ENCODE data around the gene GRIK3.

Gene GRIK3

GRCh38 chr1:36802018-36802417 lies 232.3 kb downstream of the GRIK3 start:
- Histone ChIP-seq H2AFZ (ENCODE audit: low read length) (no peak overlapping the region), H3F3A (ENCODE audit: low read depth) (no peaks in the 10 kb centered on the region), H4K20me1 (ENCODE audit: insufficient read depth, low read length, poor library complexity, severe bottlenecking) (no peaks in the 10 kb centered on the region), H3K4me1 (ENCODE audit: insufficient read depth, low read length, poor library complexity, severe bottlenecking) (no peaks in the 10 kb centered on the region), H3K36me3 (ENCODE audit: insufficient read depth, low read length) (no peaks in the 10 kb centered on the region), H3K9ac (ENCODE audit: low read depth, low read length, poor library complexity, severe bottlenecking) (no peak overlapping the region), H3K27me3 (ENCODE audit: insufficient read depth, low read length, poor library complexity, severe bottlenecking) (no peaks in the 10 kb centered on the region), H3K4me2 (ENCODE audit: low read depth, low read length, poor library complexity, severe bottlenecking) (no peak overlapping the region), H3K9me2 (replicated peaks; ENCODE audit: low read depth, low read length) (no peaks in the 10 kb centered on the region), H3K79me2 (ENCODE audit: insufficient read depth, low read length) (no peaks in the 10 kb centered on the region), H3K4me3 (ENCODE audit: low read length, poor library complexity, severe bottlenecking) (no peak overlapping the region), H3K9me3 (ENCODE audit: insufficient read depth, low read depth, low read length) (no peaks in the 10 kb centered on the region)
- TF ChIP-seq EZH2phosphoT487 (IDR thresholded peaks at IDR 0.05; ENCODE audit: borderline replicate concordance) = no peak
- TF ChIP-seq, protein P1, sequence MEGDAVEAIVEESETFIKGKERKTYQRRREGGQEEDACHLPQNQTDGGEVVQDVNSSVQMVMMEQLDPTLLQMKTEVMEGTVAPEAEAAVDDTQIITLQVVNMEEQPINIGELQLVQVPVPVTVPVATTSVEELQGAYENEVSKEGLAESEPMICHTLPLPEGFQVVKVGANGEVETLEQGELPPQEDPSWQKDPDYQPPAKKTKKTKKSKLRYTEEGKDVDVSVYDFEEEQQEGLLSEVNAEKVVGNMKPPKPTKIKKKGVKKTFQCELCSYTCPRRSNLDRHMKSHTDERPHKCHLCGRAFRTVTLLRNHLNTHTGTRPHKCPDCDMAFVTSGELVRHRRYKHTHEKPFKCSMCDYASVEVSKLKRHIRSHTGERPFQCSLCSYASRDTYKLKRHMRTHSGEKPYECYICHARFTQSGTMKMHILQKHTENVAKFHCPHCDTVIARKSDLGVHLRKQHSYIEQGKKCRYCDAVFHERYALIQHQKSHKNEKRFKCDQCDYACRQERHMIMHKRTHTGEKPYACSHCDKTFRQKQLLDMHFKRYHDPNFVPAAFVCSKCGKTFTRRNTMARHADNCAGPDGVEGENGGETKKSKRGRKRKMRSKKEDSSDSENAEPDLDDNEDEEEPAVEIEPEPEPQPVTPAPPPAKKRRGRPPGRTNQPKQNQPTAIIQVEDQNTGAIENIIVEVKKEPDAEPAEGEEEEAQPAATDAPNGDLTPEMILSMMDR (conservative IDR thresholded peaks at IDR 0.05; ENCODE audit: low read length) = no peak

DNA sequence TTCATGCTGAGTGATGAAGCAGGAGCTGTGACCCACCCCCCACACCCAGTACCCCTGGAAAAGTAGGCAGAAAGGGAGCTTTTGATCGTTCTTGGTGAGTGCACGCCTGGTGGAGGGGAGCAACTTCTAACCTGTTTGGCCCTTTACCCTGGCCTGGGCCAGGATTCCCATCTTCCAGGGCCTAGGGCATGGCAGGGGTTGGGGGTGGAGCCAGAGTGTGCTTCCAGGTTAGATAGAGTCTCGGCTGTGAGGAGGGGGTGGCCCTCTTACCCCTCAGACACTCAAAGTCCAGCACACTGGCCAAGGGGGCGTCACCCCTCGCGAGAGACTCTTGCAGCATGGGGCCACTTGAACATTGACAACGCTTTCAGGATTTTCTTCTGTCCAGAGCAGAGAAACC lies 236.6 kb downstream of the GRIK3 start:
- H3K9me3 ChIP-seq (ENCODE audit: insufficient read depth, low read depth, low read length) = no peaks in the 10 kb centered on the region
- TF ChIP-seq, protein P1 (conservative IDR thresholded peaks at IDR 0.05; ENCODE audit: low read length) = no peak
- TF ChIP-seq EZH2phosphoT487 (IDR thresholded peaks at IDR 0.05; ENCODE audit: borderline replicate concordance) = no peak

DNA sequence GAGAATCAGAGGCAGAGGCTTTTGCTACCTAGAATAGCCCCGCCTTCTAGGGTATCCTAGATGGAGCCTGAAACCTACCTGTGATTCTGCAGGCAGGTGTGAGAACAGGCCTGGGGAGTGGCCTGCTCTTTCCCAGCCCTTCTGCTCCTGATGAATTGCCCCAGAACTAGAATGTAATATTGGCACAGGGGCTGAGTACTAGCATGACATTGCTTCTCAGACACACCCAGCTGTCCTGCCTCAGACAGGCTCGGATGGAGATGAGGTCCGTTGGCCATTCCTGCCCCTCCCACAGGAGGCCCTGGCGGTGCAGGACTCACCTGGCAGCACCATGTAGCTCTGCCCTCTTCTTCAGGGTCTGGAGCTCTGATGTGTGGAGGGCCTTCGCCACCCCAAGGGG lies 237.6 kb downstream of the GRIK3 start:
- no peak overlapping the region for H3K4me2 ChIP-seq (ENCODE audit: low read depth, low read length, poor library complexity, severe bottlenecking)
- TF ChIP-seq, protein P1 (conservative IDR thresholded peaks at IDR 0.05; ENCODE audit: low read length) = no peak
- TF ChIP-seq EZH2phosphoT487 (IDR thresholded peaks at IDR 0.05; ENCODE audit: borderline replicate concordance) = no peak

More for the DNA sequence above, 236.6 kb downstream of the GRIK3 start:
- no peak overlapping the region for H3K9ac ChIP-seq (ENCODE audit: low read depth, low read length, poor library complexity, severe bottlenecking)
- H3F3A ChIP-seq (ENCODE audit: low read depth) = no peaks in the 10 kb centered on the region
- H3K36me3 ChIP-seq (ENCODE audit: insufficient read depth, low read length) = no peaks in the 10 kb centered on the region
- H3K4me1 ChIP-seq (ENCODE audit: insufficient read depth, low read length, poor library complexity, severe bottlenecking) = no peaks in the 10 kb centered on the region
- no peaks in the 10 kb centered on the region for H3K79me2 ChIP-seq (ENCODE audit: insufficient read depth, low read length)
- H3K4me2 ChIP-seq (ENCODE audit: low read depth, low read length, poor library complexity, severe bottlenecking) = no peak overlapping the region
- no peaks in the 10 kb centered on the region for H3K9me2 ChIP-seq (replicated peaks; ENCODE audit: low read depth, low read length)
- no peak overlapping the region for H2AFZ ChIP-seq (ENCODE audit: low read length)
- no peaks in the 10 kb centered on the region for H3K27me3 ChIP-seq (ENCODE audit: insufficient read depth, low read length, poor library complexity, severe bottlenecking)
- no peak overlapping the region for H3K4me3 ChIP-seq (ENCODE audit: low read length, poor library complexity, severe bottlenecking)
- H4K20me1 ChIP-seq (ENCODE audit: insufficient read depth, low read length, poor library complexity, severe bottlenecking) = no peaks in the 10 kb centered on the region

More for the DNA sequence above, 237.6 kb downstream of the GRIK3 start:
- Histone ChIP-seq H3K9me3 (ENCODE audit: insufficient read depth, low read depth, low read length) (no peaks in the 10 kb centered on the region), H3K27me3 (ENCODE audit: insufficient read depth, low read length, poor library complexity, severe bottlenecking) (no peaks in the 10 kb centered on the region), H3K9me2 (replicated peaks; ENCODE audit: low read depth, low read length) (no peaks in the 10 kb centered on the region), H2AFZ (ENCODE audit: low read length) (no peak overlapping the region), H3K36me3 (ENCODE audit: insufficient read depth, low read length) (no peaks in the 10 kb centered on the region), H3F3A (ENCODE audit: low read depth) (no peaks in the 10 kb centered on the region), H4K20me1 (ENCODE audit: insufficient read depth, low read length, poor library complexity, severe bottlenecking) (no peaks in the 10 kb centered on the region), H3K4me3 (ENCODE audit: low read length, poor library complexity, severe bottlenecking) (no peak overlapping the region), H3K4me1 (ENCODE audit: insufficient read depth, low read length, poor library complexity, severe bottlenecking) (no peaks in the 10 kb centered on the region), H3K9ac (ENCODE audit: low read depth, low read length, poor library complexity, severe bottlenecking) (no peak overlapping the region), H3K79me2 (ENCODE audit: insufficient read depth, low read length) (no peaks in the 10 kb centered on the region)

Data from Loucy (cell line).